IMR-90 (cell line): ENCODE data around the gene TRAF3IP3. TPM values are rescaled to one million over a fixed set of nuclear protein-coding genes. Genes with fewer than 3 reads are reported as not detected.

Source experiments
- ATAC-seq: fragments of 200-7000 bp; cut with Tn5 transposase; 2 replicates; pipeline ENCODE4 v1.9.1; 2020; ENCODE audit warnings: low read depth, mild to moderate bottlenecking, moderate library complexity
- BruUV-seq: library from RNA; stranded (reverse); fragments of 400-500 nt; replicated peaks from 2 replicates; lab custom pipeline; 2021; lab: Mats Ljungman, UMichigan
- CTCF ChIA-PET: fragments of 300-600 bp; formaldehyde crosslinking; extraction: SDS; loops from one replicate; lab custom pipeline; 2021; ENCODE audit warnings: antibody characterized with exemption; lab: Yijun Ruan, JAX
- POLR2A ChIA-PET: fragments of 300-600 bp; sonication (Branson Sonifier 250); formaldehyde crosslinking; loops from one replicate; lab custom pipeline; 2022; ENCODE audit warnings: antibody characterized with exemption; ENCODE audit not compliant: unreplicated experiment; lab: Charles Lee
- DNase-seq: peaks from one replicate; pipeline ENCODE4 v3.0.0; 2013
- H2AFZ ChIP-seq: replicated peaks from 2 replicates; pipeline ENCODE3; 2013; ENCODE audit warnings: low read length, mild to moderate bottlenecking; ENCODE audit not compliant: poor library complexity
- H2AK5ac ChIP-seq: 2 replicates; pipeline ENCODE4 v1.6.1; 2013; ENCODE audit warnings: low read depth, low read length, inconsistent platforms
- H2AK9ac ChIP-seq: replicated peaks from 2 replicates; pipeline ENCODE3; 2013; ENCODE audit warnings: mild to moderate bottlenecking, low read depth, low read length, moderate library complexity; ENCODE audit not compliant: poor library complexity
- H2BK120ac ChIP-seq: 2 replicates; pipeline ENCODE4 v1.6.1; 2013; ENCODE audit warnings: low read depth, low read length, inconsistent platforms
- H2BK15ac ChIP-seq: 3 replicates; pipeline ENCODE4 v1.6.1; 2013; ENCODE audit warnings: low read depth, low read length, inconsistent platforms
- H2BK20ac ChIP-seq: 2 replicates; pipeline ENCODE4 v1.6.1; 2013; ENCODE audit warnings: low read depth, mild to moderate bottlenecking, inconsistent platforms, low read length, moderate library complexity
- H2BK5ac ChIP-seq: 2 replicates; pipeline ENCODE4 v1.6.1; 2013; ENCODE audit warnings: mild to moderate bottlenecking, low read depth, low read length, inconsistent platforms; ENCODE audit not compliant: poor library complexity, severe bottlenecking
- H3K14ac ChIP-seq: replicated peaks from 2 replicates; pipeline ENCODE4 v1.6.1; 2013; ENCODE audit warnings: low read depth, low read length, inconsistent platforms
- H3K18ac ChIP-seq: 2 replicates; pipeline ENCODE4 v1.6.1; 2013; ENCODE audit warnings: low read depth, low read length, control low read depth
- H3K23ac ChIP-seq: 2 replicates; pipeline ENCODE4 v1.6.1; 2013; ENCODE audit warnings: low read depth, low read length, inconsistent platforms
- H3K27ac ChIP-seq: 2 replicates; pipeline ENCODE4 v1.5.1; 2013; ENCODE audit warnings: mild to moderate bottlenecking, control low read depth, low read length; ENCODE audit not compliant: insufficient read depth
- H3K27me3 ChIP-seq: 2 replicates; pipeline ENCODE4 v1.6.1; 2013; ENCODE audit warnings: low read length; ENCODE audit not compliant: control insufficient read depth, insufficient read depth
- H3K36me3 ChIP-seq: 2 replicates; pipeline ENCODE4 v1.6.1; 2013; ENCODE audit warnings: low read length, mixed read lengths; ENCODE audit not compliant: control insufficient read depth, insufficient read depth
- H3K4ac ChIP-seq: 2 replicates; pipeline ENCODE4 v1.6.1; 2013; ENCODE audit warnings: low read depth, low read length, inconsistent platforms
- H3K4me1 ChIP-seq: 2 replicates; pipeline ENCODE4 v1.6.1; 2013; ENCODE audit warnings: low read length, mixed read lengths; ENCODE audit not compliant: control insufficient read depth, insufficient read depth
- H3K4me2 ChIP-seq: 2 replicates; pipeline ENCODE4 v1.6.1; 2013; ENCODE audit warnings: low read depth, mild to moderate bottlenecking, control low read depth, low read length, moderate library complexity
- H3K4me3 ChIP-seq: 2 replicates; pipeline ENCODE4 v1.5.1; 2013; ENCODE audit warnings: low read depth, mild to moderate bottlenecking, control low read depth, low read length, moderate library complexity; ENCODE audit not compliant: insufficient read depth
- H3K56ac ChIP-seq: 2 replicates; pipeline ENCODE4 v1.6.1; 2013; ENCODE audit warnings: low read length, inconsistent platforms; ENCODE audit not compliant: insufficient read depth; ENCODE audit errors: extremely low read depth
- H3K79me1 ChIP-seq, 2 experiments: 2 replicates each; pipeline ENCODE4 v1.6.1; 2013; ENCODE audit warnings: low read length in 2 of 2, inconsistent platforms in 1 of 2, low read depth in 1 of 2
- H3K9ac ChIP-seq: 2 replicates; pipeline ENCODE4 v1.6.1; 2013; ENCODE audit warnings: low read depth, low read length, control low read depth
- H3K9me1 ChIP-seq: 2 replicates; pipeline ENCODE4 v1.6.1; 2013; ENCODE audit warnings: low read length, inconsistent platforms; ENCODE audit not compliant: insufficient read depth
- H3K9me3 ChIP-seq: 2 replicates; pipeline ENCODE4 v1.6.1; 2013; ENCODE audit warnings: low read length; ENCODE audit not compliant: control insufficient read depth, insufficient read depth
- H4K20me1 ChIP-seq: 2 replicates; pipeline ENCODE4 v1.6.1; 2013; ENCODE audit warnings: low read length, inconsistent platforms; ENCODE audit not compliant: insufficient read depth
- H4K5ac ChIP-seq: 2 replicates; pipeline ENCODE4 v1.6.1; 2013; ENCODE audit warnings: mild to moderate bottlenecking, low read depth, low read length, control low read depth
- H4K8ac ChIP-seq, 2 experiments: 2 replicates each; pipeline ENCODE4 v1.6.1; 2013; ENCODE audit warnings: low read depth in 2 of 2, low read length in 2 of 2, control low read depth in 1 of 2, inconsistent platforms in 1 of 2
- H4K91ac ChIP-seq: 2 replicates; pipeline ENCODE4 v1.6.1; 2013; ENCODE audit warnings: low read depth, low read length, inconsistent platforms; ENCODE audit not compliant: insufficient read depth
- FOS ChIP-seq: fragments of 150-350 bp; IDR thresholded peaks from 2 replicates; pipeline ENCODE4 v1.6.1; 2016; ENCODE audit warnings: low read depth, low read length
- WGBS, 2 experiments: methylation state at CpG; one replicate each; pipeline versions ENCODE4 v1.1.5 to v1.1.7; 2013; ENCODE audit warnings: missing lambda C conversion rate in 2 of 2; ENCODE audit not compliant: insufficient read length in 1 of 2; ENCODE audit errors: extremely low coverage in 2 of 2; 5-methylcytosine and 5-hydroxymethylcytosine counted together
- dilution Hi-C: fragments of 300-500 bp; cut with HindIII; formaldehyde crosslinking; loops from one replicate; pipeline ENCODE4 v1.14.3; 2018; ENCODE audit warnings: low sequenced_read_pairs; ENCODE audit not compliant: unreplicated experiment
- in situ Hi-C: fragments of 300-500 bp; cut with MboI; formaldehyde crosslinking; loops from 3 replicates; pipeline ENCODE4 v1.14.3; 2019; ENCODE audit warnings: low sequenced_read_pairs, inconsistent platforms, mixed read lengths
- intact Hi-C: fragments of 100-400 bp; cut with micrococcal nuclease; formaldehyde crosslinking; loops from 2 replicates; pipeline ENCODE4 v1.10.0; 2022
- polyA plus RNA-seq, 3 experiments: library from polyadenylated mRNA; depleted of rRNA; stranded (reverse); fragments of >200 nt; gene quantifications; 2 replicates each; pipeline ENCODE4 v1.2.3, GENCODE V29; 2012; ENCODE audit warnings: low replicate concordance in 1 of 3
- total RNA-seq: library from RNA; depleted of rRNA; stranded (reverse); fragments of >200 nt; gene quantifications from 2 replicates; pipeline ENCODE4 v1.2.3, GENCODE V29; 2012
- TF ChIP-seq, protein P1 (sequence below): fragments of 150-350 bp; IDR thresholded peaks from 2 replicates; pipeline ENCODE4 v1.6.1; 2016; ENCODE audit warnings: low read depth, mild to moderate bottlenecking, low read length, moderate library complexity, borderline replicate concordance

Gene TRAF3IP3
- total and polyA plus RNA-seq, 2 of the 4 experiments (the other 2 are of a cell fraction): 0.12 to 0.18 TPM

DNA sequence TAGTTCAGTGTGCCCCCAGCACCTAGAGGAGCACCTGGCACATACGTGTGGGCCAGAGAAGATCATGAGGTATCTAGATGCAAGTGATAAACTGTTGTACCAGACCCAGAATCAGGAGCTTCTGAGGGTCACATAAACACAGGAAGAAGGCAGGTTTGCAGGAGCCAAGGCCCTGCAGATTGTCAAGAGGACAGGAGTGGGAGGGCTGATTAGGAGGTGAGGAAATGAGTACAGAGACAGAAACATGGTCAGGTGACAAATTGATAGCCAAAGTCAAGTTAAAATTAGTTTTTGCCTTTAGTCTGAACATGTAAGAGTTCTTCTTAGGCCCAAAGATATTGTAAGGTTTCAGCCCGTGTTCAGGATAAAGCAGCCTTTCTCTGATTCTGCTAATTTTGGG, 14.0 kb upstream of the TRAF3IP3 start:
- Histone ChIP-seq H4K5ac (no peak overlapping the region), H3K4ac (no peak overlapping the region), H2AFZ (no peak overlapping the region), H2BK15ac (no peak overlapping the region), H3K27me3 (no peaks in the 10 kb centered on the region), H4K8ac (no peak overlapping the region), H3K36me3 (no peaks in the 10 kb centered on the region), H3K4me2 (no peak overlapping the region), H2AK5ac (no peak overlapping the region), H2AK9ac (no peak overlapping the region), H2BK120ac (no peak overlapping the region), H4K91ac (no peak overlapping the region), H3K9me3 (no peaks in the 10 kb centered on the region), H3K23ac (no peak overlapping the region), H2BK20ac (no peak overlapping the region), H3K79me1 (no peaks in the 10 kb centered on the region), H2BK5ac (no peak overlapping the region), H3K27ac (no peak overlapping the region), H3K18ac (no peak overlapping the region; the same call in 1 of the 2 replicates), H4K20me1 (no peaks in the 10 kb centered on the region), H3K4me3 (no peak overlapping the region), H3K9ac (no peak overlapping the region), H3K4me1 (peaks cover 5% of the 10 kb centered on the region; the same call in 1 of the 2 replicates), H3K56ac (no peak overlapping the region), H3K14ac (no peak overlapping the region), H3K9me1 (0 out of 2 replicates have a peak, but pooled peaks cover 8% of the 10 kb centered on the region)
- DNase-seq (no peak), ATAC-seq (no peak)
- WGBS, 2 experiments: 63% methylated on average over 1 of the region's 2 CpGs; no CpG with 5 or more reads in 1 of the 2 experiments
- in situ Hi-C loops: no loop called here
- BruUV-seq: no TSS peak
- TF ChIP-seq FOS: no peak
- TF ChIP-seq, protein P1, sequence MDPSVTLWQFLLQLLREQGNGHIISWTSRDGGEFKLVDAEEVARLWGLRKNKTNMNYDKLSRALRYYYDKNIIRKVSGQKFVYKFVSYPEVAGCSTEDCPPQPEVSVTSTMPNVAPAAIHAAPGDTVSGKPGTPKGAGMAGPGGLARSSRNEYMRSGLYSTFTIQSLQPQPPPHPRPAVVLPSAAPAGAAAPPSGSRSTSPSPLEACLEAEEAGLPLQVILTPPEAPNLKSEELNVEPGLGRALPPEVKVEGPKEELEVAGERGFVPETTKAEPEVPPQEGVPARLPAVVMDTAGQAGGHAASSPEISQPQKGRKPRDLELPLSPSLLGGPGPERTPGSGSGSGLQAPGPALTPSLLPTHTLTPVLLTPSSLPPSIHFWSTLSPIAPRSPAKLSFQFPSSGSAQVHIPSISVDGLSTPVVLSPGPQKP: no peak
- POLR2A ChIA-PET: no interaction called here
- intact Hi-C loops: no loop called here
- CTCF ChIA-PET: no interaction called here
- dilution Hi-C loops: no loop called here
